ENCODE results near the gene PALMD.

PALMD gene

DNA sequence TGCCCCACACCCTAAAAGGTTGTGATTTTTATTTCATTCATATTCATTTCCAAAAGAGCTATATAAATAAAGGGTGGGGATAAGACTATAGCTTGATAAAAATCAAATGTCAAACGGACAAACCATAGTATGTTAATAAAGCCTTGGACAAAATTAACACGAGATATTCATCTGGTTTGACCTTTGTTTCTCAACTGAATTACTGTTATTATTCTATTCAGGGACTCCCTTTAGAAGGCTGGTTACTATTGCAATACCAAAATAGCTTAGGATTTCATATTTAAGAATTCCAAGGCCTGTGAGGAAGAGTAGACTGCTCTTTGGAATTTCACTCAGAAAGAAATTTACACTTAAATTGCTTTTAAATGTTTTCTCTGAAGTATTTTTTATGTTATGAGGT, 10.2 kb upstream of the PALMD start:
- no peak for DNase-seq (ENCODE audit: low read depth, low spot score)

- no peak for DNase-seq (ENCODE audit: low read depth, low spot score)
These were observed 9.2 kb upstream of the PALMD start for GRCh38 chr1:99636647-99637175.

DNA sequence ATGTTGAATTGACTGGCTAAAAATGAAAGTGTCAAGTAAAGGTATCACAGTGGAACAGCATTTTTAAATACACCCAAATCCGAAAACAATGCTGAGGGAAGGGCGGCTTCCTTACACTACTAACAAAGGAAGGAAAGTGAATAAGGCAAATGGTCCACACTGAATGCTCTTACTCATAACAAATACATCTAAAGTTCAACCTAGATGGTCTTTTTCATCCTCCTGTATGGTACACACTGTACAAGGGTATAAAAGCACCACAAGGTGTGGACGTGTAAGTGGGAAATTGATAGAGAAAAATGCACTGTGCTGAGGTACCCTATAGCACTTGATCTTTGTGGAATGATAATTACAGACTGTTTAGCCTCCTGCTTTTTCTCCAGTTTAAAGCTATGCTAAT, 7.1 kb upstream of the PALMD start:
- DNase-seq (ENCODE audit: low read depth, low spot score): no peak

DNA sequence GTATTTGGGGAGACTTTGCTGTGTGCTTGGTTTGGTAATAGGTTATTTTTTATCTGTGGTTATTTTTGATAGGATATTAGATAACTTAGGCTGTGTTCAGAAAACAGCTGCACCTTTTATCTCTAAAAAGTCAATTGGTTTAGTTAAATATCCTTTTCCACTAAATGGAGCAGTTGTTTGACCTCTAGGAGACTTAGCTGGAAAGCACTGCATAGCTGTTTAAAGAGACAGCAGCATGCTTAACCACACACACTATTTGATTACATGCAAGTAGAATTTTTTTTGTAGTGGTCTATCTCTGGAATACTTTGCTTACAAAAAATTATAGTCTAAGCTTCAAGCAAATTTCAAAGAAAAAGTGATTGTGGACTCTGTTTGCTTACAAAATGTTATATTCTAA, 6.5 kb upstream of the PALMD start:
- no peak for DNase-seq (ENCODE audit: low read depth, low spot score)

GRCh38 chr1:99639945-99640344, 6.0 kb upstream of the PALMD start:
- no peak for DNase-seq (ENCODE audit: low read depth, low spot score)

DNA sequence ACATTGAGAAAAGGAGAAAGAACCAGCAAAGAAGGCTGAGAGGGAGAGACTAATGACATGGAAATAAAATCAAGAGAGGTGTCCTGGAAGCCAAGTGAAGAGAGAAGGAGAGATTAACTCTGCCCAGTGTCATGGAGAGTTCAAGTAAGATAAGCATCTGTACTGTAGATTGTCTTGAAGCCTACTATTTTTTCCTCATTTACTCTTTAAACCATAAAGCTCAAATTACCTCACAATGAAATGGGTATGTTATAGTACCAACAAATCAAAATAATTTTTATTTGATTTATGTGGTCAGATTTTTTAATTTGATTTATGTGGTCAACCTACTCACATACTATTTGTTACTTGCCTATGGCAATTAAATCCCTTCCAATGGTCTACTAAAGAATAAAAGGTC, 5.2 kb upstream of the PALMD start:
- DNase-seq (ENCODE audit: low read depth, low spot score): no peak

- DNase-seq (ENCODE audit: low read depth, low spot score): no peak
These were observed 4.4 kb upstream of the PALMD start for GRCh38 chr1:99641558-99641957.

- no peak for DNase-seq (ENCODE audit: low read depth, low spot score)
These were observed 3.9 kb upstream of the PALMD start for GRCh38 chr1:99642053-99642452.

DNA sequence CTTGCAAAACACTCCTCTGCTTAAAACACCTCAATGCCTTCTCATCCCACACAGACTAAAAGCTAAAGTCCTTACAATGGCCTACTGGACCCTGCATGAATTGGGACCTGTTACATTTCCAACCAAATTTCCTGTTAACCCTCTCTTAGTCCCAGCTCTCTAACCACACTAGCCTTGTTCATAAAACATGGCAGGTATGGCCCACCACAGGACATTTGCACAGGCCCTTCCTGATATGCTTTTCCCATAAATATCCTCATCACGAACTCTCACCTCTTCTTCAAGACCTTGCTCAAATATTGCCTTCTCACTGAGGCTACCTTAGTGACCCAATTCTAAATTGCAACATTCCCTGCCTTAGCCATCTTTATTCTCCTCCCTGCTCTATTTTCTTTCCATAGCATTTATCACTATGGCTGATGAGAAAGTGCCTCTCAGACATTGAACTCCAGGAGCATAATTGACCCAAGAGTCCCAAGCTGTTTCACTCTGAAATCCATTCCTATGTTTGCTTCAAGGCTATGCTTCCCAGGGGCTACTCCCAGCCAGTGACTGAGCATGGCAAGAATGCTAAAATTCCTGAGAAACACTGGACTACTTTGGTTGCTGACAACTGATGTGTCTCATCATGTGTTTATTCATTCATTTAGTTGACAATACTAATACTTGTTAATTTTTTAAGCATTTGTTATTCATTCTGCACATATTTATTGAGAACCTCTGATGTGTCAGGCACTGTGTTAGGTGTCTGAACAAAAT, 2.7 kb upstream of the PALMD start:
- DNase-seq (ENCODE audit: low read depth, low spot score): no peak

GRCh38 chr1:99644279-99645004, 1.5 kb upstream of the PALMD start:
- DNase-seq (ENCODE audit: low read depth, low spot score): peak; percentile 46

- peak; percentile 75 for DNase-seq (ENCODE audit: low read depth, low spot score)
These were observed 710 bp upstream of the PALMD start for GRCh38 chr1:99645203-99645602.

DNA sequence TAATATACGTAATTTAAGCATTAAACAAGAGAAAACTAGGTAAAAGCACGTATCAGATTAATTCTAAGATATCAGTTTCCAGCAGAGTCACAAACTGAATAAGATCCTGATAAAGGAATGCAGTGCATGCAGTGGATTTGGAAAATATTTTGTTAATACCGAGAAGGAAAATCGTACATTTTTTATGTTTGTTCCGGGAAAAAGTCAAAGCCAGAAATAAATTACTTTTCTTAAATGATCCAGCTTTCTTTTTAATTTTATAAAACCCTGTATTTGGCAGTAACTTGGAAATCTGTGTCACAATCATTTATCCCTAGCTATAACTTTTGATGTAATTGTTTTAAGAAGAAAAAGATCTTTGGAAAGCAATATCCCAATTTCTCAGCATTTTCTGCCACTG, 955 bp downstream of the PALMD start:
- DNase-seq (ENCODE audit: low read depth, low spot score): no peak

DNA sequence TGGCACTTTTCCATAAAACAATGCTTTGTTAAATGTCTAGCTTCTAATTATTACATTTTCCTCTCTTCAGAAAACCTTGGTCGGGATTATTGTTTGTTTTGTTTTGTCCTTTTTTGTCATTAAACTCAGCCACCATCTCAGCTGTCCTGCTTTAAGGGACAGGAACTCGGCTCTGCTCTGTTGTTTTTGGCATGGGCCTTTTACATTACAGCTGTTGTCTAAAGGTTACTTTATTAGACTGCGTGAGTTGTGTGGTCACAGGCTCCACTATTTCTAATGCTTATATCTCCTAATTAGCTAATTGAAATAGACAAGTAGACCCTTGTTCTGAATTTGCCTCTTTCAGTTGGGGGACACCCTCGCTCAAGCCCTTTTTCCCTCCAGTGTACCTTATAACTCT, 1.6 kb downstream of the PALMD start:
- no peak for DNase-seq (ENCODE audit: low read depth, low spot score)

- no peak for DNase-seq (ENCODE audit: low read depth, low spot score)
These were observed 2.2 kb downstream of the PALMD start for GRCh38 chr1:99648107-99648506.

GRCh38 chr1:99650030-99650429, 4.1 kb downstream of the PALMD start:
- no peak for DNase-seq (ENCODE audit: low read depth, low spot score)

GRCh38 chr1:99650773-99651437, 5.0 kb downstream of the PALMD start:
- peak; percentile 44 for DNase-seq (ENCODE audit: low read depth, low spot score)

- DNase-seq (ENCODE audit: low read depth, low spot score): peak; percentile 31
These were observed 7.0 kb downstream of the PALMD start for GRCh38 chr1:99652881-99653281.

GRCh38 chr1:99655376-99655775, 9.5 kb downstream of the PALMD start:
- DNase-seq (ENCODE audit: low read depth, low spot score): no peak

DNA sequence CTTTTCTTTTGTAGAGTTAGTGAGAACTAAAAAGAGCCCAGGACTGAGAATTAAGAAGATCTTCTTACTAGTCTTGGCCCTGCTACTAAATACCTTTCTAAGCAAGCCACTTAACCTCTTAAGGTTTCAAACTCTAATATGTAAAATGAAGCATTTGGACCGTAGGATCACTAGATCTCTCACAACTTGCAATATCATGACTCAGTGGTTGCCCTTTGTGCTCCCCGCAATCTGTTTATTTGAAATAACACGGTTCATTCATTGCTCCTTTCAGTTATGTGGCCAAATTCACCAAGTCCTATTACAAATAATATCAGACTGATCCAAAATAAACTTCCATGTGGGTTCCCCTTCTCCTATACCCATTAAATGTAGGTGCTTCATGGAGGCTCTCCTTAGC, 10.8 kb downstream of the PALMD start:
- DNase-seq (ENCODE audit: low read depth, low spot score): no peak

- DNase-seq (ENCODE audit: low read depth, low spot score): no peak
These were observed 11.5 kb downstream of the PALMD start for GRCh38 chr1:99657213-99658030.

- no peak for DNase-seq (ENCODE audit: low read depth, low spot score)
These were observed 12.0 kb downstream of the PALMD start for GRCh38 chr1:99658031-99658290.

DNA sequence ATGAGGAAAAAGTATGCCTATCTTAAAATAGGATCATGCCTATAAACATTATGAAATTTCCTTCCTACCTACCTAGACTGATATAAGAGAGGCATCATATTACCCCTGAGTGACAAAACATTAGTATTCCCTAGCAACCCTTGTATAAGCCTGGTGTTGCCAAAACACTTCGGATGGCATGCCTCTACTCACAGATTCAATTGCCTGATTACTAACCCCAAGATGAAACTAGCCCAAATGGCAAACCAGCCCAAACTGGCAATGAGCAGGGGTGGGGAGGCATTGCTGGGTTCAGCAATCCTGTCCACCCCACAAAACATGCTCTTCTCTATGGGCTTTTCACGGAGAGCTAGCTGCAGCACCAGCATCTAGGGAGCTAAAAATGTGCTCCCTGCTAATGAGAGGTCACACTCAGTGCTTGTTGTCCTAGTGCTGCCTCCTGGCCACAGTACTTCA, 13.9 kb downstream of the PALMD start:
- DNase-seq (ENCODE audit: low read depth, low spot score): no peak

All from astrocyte of the hippocampus (primary cell).